ENCODE measurements around the gene DUSP3. TPM values are rescaled to one million over a fixed set of nuclear protein-coding genes. Genes with fewer than 3 reads are reported as not detected.

The DUSP3 gene
- polyA plus RNA-seq, 1 experiment = 27.9 TPM

DNA sequence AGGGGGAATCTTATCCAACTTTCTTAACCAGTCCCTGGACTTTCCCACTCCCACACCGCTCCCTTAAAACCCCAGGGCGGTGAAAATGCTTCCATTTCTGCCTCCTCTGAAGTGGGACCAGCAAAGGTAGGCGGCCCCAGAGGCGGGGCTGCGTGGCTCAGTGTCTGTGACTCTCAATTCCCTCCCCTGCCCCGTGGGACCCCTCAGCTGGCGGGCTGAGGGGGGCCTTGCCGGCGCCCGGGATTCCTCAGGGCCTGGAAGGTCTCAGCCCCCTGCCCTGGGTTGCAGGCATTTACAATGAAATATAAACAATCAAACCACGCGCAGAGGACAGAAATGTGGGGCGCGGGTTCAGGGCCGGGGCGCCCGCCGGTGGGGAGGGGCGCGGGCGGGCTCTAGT, 23.8 kb downstream of the DUSP3 start:
- CTCF ChIA-PET = interaction anchor here (0.7 to 19.9 kb wide), 4 partner anchors 11 to 55 kb away, joined by 3 to 784 read pairs (median 12); no protein-coding TSS in a partner anchor
- POLR2A ChIA-PET = interaction anchor here (0.6 kb wide), 1 partner anchor 54 kb away, joined by 6 read pairs; no protein-coding TSS in a partner anchor
- TF ChIP-seq, protein P1, sequence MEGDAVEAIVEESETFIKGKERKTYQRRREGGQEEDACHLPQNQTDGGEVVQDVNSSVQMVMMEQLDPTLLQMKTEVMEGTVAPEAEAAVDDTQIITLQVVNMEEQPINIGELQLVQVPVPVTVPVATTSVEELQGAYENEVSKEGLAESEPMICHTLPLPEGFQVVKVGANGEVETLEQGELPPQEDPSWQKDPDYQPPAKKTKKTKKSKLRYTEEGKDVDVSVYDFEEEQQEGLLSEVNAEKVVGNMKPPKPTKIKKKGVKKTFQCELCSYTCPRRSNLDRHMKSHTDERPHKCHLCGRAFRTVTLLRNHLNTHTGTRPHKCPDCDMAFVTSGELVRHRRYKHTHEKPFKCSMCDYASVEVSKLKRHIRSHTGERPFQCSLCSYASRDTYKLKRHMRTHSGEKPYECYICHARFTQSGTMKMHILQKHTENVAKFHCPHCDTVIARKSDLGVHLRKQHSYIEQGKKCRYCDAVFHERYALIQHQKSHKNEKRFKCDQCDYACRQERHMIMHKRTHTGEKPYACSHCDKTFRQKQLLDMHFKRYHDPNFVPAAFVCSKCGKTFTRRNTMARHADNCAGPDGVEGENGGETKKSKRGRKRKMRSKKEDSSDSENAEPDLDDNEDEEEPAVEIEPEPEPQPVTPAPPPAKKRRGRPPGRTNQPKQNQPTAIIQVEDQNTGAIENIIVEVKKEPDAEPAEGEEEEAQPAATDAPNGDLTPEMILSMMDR (IDR thresholded peaks at IDR 0.05; ENCODE audit: insufficient read depth, low read depth, low read length) = no peak
- Histone ChIP-seq H3K36me3 (ENCODE audit: control insufficient read depth, insufficient read depth, low read length) (no peaks in the 10 kb centered on the region), H3K4me3 (ENCODE audit: low read depth, low read length) (no peak overlapping the region), H3K27me3 (ENCODE audit: control insufficient read depth, insufficient read depth, low read length) (peaks cover 21% of the 10 kb centered on the region)
- no peak for DNase-seq (ENCODE audit: low read depth)

DNA sequence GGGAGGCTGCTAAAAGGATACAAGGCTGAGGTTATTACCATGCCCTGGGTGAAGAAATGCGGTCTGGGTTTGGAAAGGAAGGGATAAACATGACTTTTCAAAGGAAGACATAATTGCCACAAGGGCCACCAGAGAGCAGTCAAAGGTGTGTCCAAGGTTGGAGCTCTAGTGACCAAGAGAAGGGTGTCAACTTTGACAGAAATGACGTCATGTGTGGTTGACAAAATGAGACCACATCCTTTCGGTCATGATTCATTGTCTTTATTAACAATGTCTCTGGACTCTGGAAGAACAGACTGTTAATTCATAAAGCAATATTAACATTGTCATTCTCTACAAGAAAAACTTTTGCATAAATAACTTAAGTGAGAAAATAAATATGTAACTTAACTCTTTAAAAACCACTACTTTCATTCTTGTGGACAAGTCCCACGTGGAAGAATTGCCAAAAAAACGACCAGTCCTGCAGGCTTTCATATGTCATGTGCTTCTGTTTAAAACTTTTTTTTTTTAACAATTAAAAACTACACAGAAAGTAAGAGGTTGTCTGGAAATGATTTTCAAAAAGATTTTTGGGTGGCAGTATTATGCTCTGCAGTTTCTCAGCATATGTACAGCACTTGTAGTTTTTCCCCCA, 25.2 kb downstream of the DUSP3 start:
- Histone ChIP-seq H3K4me3 (ENCODE audit: low read depth, low read length) (no peak overlapping the region), H3K27me3 (ENCODE audit: control insufficient read depth, insufficient read depth, low read length) (peaks cover 18% of the 10 kb centered on the region), H3K36me3 (ENCODE audit: control insufficient read depth, insufficient read depth, low read length) (no peaks in the 10 kb centered on the region)
- ChIA-PET CTCF (interaction anchor here (0.5 to 19.9 kb wide), 6 partner anchors 12 to 232 kb away, joined by 3 to 784 read pairs (median 4); no protein-coding TSS in a partner anchor), POLR2A (interaction anchor here (0.7 kb wide), 1 partner anchor 17 kb away, joined by 4 read pairs; no protein-coding TSS in a partner anchor)
- DNase-seq (ENCODE audit: low read depth) = no peak
- TF ChIP-seq, protein P1 (IDR thresholded peaks at IDR 0.05; ENCODE audit: insufficient read depth, low read depth, low read length) = no peak

DNA sequence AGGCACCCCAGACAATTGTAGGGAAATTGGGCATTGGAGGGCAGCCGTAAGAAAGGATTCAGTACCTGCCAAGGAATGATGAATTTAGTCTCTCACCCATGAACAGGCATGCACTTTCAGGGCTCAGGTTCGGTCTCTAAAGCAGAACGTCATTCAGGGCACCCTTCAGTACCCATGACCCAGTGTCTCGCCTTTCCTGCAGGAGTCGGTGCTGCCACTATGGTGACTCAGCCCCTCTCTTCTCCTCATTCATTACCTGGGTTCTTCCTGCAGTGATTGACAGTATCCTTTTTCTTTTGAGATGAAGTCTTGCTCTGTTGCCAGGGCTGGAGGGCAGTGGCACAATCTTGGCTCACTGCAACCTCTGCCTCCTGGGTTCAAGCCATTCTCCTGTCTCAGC, 28.6 kb downstream of the DUSP3 start:
- Histone ChIP-seq H3K4me3 (ENCODE audit: low read depth, low read length) (no peak overlapping the region), H3K27me3 (ENCODE audit: control insufficient read depth, insufficient read depth, low read length) (peaks cover 3% of the 10 kb centered on the region; the same call in 1 of the 2 replicates), H3K36me3 (ENCODE audit: control insufficient read depth, insufficient read depth, low read length) (no peaks in the 10 kb centered on the region)
- CTCF ChIA-PET = interaction anchor here (1.1 to 19.9 kb wide), 4 partner anchors 9 to 50 kb away, joined by 3 to 784 read pairs (median 14); no protein-coding TSS in a partner anchor
- DNase-seq (ENCODE audit: low read depth) = no peak
- TF ChIP-seq, protein P1 (IDR thresholded peaks at IDR 0.05; ENCODE audit: insufficient read depth, low read depth, low read length) = no peak
- POLR2A ChIA-PET = no interaction called here

DNA sequence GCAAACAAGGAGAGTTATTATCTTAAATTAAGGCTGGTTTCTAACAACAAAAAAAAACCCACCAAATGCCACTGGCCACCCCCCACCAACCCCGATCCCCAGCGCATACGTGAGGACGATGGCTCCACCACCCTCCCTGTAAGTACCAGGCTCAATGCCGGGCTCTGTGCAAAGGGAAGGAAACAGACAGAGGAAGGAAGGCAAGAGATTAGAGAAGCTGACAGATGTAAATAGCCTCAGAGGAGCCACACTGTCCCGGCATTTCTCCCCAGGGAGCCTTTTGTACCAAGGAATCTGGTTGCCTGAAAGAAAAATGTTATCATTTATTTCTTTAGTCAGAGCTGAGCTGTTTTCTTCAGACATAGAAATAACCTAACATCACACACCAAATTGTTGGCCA, 33.2 kb downstream of the DUSP3 start:
- no peaks in the 10 kb centered on the region for H3K36me3 ChIP-seq (ENCODE audit: control insufficient read depth, insufficient read depth, low read length)
- H3K4me3 ChIP-seq (ENCODE audit: low read depth, low read length) = no peak overlapping the region
- CTCF ChIA-PET = interaction anchor here (1.5 to 1.6 kb wide), 2 partner anchors 14 to 51 kb away, joined by 8 to 10 read pairs; no protein-coding TSS in a partner anchor
- TF ChIP-seq, protein P1 (IDR thresholded peaks at IDR 0.05; ENCODE audit: insufficient read depth, low read depth, low read length) = no peak
- no peaks in the 10 kb centered on the region for H3K27me3 ChIP-seq (ENCODE audit: control insufficient read depth, insufficient read depth, low read length)
- DNase-seq (ENCODE audit: low read depth) = no peak
- POLR2A ChIA-PET = no interaction called here

DNA sequence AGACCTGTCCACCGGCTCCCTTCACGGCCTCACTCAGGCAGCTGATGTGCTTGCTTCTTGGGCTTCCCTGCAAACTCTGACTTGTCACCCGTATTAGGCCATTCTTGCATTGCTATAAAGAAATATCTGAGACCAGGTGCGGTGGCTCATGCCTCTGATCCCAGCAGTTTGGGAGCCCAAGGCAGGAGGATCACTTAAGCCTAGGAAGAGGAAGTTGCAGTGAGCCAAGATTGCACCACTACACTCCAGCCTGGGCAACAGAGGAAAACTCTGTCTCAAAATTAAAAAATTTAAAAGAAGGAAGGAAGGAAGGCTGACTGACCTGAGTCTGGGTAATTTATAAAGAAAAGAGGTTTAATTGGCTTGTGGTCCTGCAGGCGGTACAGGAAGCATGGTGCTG, 37.1 kb downstream of the DUSP3 start:
- Histone ChIP-seq H3K27me3 (ENCODE audit: control insufficient read depth, insufficient read depth, low read length) (no peaks in the 10 kb centered on the region), H3K4me3 (ENCODE audit: low read depth, low read length) (no peak overlapping the region), H3K36me3 (ENCODE audit: control insufficient read depth, insufficient read depth, low read length) (no peaks in the 10 kb centered on the region)
- TF ChIP-seq, protein P1 (IDR thresholded peaks at IDR 0.05; ENCODE audit: insufficient read depth, low read depth, low read length) = no peak
- ChIA-PET POLR2A (no interaction called here), CTCF (interaction anchor here (0.6 to 2.8 kb wide), 4 partner anchors 9 to 356 kb away, joined by 3 to 12 read pairs (median 6); partner anchors contain the start of gene SOST)
- DNase-seq (ENCODE audit: low read depth) = no peak

Data from BJ (cell line).